HG03135 (cell line): ENCODE measurements around the gene ANO9.
"Not testable (repeated sequence)": the region's sequence is repeated elsewhere in the genome, so short reads cannot be mapped to it uniquely, and the experiment has no call there.

Experiments
- ATAC-seq: cut with Tn5 transposase; IDR thresholded peaks from one replicate; pipeline ENCODE4 v1.9.1; 2021; ENCODE audit warnings: mild to moderate bottlenecking, moderate library complexity; ENCODE audit not compliant: unreplicated experiment

Gene ANO9

DNA sequence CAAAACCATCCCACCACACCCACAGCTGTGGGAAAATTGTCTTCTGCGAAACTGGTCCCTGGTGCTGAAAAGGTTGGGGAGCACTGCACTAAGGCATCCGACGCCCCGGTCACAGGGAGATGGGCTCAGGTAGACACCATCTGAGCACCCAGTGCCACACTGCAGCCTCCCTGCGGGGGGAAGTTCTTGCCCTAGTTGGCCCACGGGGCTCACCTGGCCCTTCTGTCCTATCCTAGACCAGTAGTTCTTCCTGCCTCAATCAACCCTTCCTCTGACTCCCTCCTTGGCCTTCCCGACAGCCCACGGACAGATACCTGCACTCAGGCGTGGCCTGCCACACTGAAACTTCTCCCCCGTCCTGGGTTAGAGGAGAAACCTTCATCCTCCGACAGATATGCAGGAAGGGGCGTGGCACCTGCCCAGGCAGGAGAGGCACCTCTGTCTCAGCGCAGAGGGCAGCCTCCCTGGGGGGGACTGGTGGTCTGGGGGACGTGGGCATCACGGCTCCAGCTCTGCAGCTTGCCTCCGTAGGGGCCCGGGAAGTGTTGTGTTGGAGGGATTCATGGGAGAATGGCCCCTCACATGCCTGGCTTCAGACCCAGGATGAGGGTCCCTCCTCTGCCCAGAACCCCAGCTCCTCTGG is 4.5 kb downstream of the ANO9 start:
- ATAC-seq = no peak

DNA sequence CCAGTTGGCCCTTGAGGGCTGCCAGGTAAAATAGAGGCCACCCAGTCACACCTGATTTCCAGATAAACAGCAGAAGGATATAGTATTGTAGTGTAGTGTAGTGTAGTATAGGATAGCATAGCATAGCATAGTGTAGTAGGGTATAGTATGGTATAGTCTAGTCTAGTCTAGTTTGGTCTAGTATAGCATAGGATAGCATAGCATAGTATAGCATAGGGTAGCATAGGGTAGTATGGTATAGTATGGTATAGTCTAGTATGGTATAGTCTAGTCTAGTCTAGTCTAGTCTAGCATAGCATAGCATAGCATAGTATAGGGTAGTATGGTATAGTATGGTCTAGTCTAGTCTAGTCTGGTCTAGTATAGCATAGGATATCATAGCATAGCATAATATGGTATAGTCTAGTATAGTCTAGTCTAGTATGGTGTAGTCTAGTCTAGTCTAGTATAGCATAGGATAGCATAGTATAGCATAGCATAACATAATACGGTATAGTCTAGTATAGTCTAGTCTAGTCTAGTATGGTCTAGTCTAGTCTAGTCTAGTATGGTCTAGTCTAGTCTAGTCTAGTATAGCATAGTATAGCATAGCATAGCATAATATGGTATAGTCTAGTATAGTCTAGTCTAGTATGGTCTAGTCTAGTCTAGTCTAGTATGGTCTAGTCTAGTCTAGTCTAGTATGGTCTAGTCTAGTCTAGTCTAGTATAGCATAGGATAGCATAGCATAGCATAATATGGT is 6.6 kb downstream of the ANO9 start:
- ATAC-seq = not testable (repeated sequence)

DNA sequence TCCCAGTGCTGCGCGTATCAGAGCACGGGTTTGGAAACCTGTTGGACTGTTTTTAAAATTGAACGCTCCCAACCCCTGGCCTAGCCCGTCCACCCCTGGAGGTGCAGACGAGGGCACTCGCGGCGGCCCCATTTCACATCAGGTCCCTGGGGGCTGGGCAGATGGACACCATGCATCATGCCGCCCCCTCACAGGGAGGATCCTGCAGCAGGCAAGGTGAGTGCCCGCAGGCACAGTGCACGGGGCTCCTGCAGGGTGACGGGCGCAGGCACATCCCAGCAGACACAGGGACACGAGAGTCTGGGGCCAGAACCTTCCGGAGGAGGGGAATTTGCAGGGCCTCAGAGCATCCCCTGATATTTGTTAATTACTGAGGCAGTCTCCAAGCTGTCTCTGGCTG is 7.3 kb downstream of the ANO9 start:
- ATAC-seq = no peak

DNA sequence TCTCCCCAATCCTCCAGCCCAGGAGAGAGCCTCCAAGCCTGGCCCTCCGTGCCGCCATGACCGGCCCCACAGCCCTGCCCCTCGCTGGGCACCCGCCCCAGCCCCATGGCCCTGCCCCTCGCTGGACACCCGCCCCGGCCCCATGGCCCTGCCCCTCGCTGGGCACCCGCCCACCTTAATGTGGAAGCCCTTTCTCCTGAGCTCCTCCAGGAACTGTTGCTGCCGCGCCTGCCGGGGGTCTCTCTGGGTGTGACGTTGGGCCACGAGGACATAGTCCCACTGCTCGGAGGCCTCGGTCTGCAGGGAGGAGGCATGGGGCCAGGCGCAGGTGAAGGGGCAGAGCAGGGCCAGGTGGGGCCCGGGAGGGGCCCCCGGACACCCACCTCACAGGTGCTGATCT is 8.2 kb downstream of the ANO9 start:
- no peak for ATAC-seq

DNA sequence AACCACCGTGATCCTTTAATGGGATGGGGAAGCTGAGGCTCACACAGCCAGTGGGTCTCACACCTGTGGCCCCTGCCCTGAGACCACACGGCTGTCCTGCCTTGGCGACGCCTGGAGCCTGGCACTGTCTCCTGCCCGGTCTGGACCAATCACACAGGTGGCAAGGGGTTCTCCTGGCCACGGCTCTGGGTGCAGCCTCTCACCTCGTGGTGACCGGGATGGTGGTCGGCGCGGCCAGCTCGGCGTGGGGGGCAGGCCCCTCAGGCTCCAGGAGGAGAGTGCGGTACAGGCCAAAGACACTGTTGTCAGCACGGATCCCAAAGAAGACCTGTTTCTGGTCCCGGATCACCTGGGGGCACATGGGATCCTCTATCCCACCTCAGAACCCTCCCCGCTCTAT is 8.7 kb downstream of the ANO9 start:
- no peak for ATAC-seq

DNA sequence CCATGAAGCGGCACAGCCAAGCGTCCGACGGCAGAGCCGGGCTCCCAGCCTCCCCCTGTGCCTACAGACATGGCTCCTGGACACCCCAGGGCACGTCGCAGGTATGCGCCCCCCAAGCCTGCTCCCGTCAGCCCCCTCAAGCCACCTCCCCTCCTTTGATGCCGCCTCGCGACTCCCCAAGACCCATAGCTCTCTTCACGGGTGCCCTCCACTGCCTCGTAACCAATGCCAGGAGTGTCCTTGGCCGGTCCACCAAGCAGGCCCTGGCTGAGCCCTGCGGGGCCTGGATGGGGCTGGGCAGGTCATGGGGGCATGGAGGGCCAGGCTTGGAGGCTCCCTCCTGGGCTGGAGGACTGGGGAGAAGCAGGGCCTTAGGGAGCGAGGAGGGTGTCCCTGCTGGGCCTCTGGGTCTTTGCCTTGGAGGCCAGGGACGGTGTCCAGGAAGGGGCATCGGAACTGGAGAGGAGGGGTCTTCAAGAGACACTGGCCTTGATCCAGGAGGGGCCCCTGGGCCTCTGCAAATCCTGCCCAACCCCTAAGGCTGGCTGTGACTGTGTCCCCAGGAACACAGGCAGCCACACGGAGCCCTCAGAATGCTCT is 9.2 kb downstream of the ANO9 start:
- no peak for ATAC-seq

DNA sequence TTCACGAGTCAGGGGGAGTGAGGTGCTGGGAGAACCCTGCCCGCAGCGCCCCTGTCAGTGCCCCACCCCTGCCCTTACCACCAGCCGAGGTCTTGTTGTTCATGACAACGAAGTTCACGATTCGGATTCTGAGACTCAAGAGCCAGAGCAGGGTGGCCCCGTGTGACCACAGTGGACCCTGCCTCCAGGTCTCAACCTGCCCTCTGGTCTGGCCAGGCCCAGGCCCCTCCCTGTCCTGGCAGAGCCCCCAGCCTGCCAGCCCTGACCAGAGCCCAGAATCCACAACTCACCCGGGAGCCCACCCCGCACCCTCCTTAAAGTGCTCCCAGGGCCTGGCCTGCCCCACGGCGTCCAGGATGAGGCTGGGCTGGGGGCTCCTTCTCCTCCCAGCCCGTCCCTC is 9.9 kb downstream of the ANO9 start:
- ATAC-seq = no peak

DNA sequence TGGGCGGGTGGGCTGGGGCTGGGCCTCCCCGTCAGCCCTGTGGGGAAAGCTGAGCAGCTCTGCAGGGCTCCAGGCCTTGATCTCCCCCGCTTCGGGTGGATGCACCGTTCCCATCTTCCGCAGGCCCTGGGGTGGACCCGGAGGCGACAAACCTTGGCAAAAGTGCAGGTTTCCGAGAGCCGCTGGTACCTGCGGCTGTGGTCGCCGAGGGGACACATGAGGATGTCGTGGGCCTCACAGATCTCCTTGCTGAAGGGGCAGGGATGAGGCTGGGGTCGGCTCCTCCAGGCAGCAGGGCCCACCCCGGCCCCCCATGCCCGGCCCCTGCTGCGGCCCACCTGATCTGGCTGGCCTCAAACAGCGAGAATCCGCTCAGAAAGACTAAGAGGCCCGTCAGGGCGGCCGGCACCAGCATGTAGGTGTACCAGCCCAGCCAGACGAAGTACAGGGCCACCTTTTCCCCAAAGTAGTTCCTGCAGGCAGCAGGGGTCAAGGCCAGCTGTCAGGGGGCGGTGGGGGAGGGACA is 11.8 kb downstream of the ANO9 start:
- ATAC-seq = no peak

DNA sequence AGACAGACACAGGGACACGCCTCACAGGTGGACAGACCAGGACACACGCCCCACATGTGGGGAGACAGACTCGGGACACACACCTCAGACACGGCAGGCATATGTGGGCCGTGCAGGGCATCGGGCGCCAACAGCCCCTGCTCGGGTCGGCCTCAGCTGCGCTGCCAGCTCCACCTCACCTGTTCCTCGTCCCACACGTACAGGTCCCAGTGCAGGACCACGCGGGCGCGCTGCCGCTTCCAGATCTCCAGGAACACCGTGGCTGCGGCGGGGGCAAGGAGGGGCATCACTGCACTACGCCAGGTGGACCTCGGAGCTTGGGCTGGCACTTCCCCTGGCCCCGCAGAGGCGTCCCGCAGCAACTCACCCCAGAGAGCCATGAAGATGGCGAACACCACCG is 12.4 kb downstream of the ANO9 start:
- ATAC-seq = no peak

DNA sequence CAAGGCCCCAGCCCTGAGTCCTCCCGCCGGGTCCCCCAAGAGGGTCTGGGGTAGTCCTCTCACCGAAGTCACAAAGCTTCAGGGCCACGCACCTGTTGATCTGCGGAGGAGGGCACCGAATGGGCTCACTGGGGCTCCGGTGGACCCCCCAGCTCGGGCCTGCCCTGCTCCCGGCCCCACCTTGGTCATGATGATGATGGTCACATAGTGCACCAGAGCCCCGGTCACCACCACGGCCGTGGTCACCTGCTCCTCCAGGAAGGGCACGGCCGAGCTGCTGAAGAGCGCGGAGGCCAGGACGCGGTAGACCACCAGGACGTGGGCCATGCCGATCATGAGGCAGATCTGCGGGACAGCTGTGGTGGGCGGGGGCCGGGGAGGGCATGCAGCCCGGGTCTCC is 13.5 kb downstream of the ANO9 start:
- no peak for ATAC-seq

DNA sequence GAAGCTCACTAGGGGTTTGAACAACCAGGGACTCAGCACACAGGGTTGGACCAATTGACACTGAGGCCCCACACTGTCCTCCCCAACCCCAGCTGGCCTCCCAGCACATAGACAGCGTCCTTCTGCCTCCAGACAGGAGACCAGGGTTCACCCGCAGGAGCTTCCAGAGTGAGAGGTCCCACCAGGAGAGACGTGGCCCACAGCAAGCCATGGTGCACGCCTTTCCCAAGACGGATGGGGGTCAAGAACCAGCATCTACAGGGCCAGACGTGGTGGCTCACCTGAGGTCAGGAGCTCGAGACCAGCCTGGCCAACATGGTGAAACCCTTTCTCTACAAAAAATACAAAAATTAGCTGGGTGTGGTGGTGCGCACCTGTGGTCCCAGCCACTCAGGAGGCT is 15.0 kb downstream of the ANO9 start:
- no peak for ATAC-seq

DNA sequence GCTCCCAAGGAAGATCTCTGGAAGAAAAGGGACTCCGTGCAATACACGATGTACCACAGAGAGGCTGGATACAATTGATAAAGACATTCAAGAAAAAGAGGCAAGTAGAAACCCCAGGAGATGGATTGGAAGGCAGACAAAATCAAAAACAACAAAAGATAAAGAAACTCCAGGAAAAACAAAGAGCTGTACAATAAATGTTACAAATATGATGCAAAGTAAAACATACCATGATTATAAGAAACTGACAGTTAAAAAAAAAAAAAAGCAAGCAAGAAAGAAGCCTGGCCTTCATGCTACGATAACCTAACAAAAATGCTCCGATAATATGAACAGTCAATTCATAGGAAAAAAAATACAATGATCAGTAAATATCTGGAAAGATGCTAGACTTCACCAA is 16.5 kb downstream of the ANO9 start:
- no peak for ATAC-seq

DNA sequence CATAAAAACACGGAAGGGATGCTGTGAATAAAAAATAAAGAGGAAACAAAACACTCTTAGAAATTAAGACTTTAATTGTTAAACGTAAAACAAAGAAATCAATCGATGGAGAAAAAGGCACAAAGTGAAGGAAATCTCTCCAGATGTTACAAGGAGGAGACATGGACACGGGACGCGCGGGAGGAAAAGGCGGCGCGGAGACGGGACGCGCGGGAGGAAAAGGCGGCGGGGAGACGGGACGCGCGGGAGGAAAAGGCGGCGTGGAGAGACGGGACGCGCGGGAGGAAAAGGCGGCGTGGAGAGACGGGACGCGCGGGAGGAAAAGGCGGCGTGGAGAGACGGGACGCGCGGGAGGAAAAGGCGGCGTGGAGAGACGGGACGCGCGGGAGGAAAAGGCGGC is 17.0 kb downstream of the ANO9 start:
- ATAC-seq = not testable (repeated sequence)

DNA sequence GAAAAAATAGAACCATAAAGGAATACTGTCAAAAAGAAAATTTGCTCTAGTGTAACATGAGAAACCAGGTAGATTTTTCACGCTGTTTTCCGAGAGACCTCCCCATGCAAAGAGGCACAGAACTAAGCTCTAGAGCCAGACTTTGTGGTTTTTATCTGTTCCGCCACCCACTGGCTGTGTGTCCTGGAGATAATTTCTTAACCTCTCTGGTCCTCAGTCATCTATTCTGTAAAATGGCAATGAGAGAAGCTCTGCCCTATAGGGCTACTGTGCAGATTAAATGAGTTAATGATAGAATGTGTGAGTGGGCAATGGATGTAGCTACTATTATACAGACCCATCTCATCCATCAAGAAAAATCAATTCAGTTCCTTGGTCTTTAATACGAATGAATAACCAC is 17.6 kb downstream of the ANO9 start:
- no peak for ATAC-seq

DNA sequence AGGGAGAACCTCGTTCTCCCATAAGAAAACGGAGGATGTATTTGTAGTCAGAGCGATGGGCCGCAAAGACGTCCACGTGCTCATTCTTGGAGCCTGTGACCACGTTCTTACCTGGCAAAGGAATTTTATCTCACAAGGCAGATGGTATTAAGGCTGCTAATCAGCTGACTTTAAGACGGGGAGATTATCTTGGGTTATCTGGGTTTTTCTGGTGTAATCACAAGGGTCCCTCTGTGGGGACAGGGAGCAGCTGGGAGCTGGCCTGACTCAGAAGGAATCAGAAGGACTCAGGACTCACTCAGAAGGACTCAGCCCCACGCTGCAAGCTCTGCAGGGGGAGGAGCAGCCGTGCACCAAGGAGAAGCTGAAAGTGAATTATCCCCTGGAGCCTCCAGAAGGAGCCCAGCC is 19.6 kb downstream of the ANO9 start:
- ATAC-seq = no peak

DNA sequence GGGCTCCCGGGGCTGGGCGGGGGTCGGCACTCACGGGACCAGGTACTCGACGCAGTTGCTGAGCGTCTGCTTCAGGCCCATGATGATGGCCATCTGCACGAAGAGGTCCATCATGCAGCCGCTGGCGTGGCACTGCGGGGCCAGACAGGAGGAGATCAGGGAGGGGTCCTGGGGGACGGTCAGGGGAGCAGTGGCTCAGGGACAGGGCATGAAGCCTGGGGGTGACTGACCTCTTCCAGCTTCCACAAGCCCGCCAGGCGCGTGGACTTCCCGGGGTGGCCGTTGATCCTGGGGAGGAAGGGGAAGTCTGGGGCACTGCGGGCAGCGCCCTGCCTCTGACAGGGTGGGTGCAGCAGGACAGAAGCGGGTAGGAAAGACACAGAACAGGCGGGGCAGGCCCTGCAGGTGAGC is 20.9 kb downstream of the ANO9 start:
- ATAC-seq = no peak

DNA sequence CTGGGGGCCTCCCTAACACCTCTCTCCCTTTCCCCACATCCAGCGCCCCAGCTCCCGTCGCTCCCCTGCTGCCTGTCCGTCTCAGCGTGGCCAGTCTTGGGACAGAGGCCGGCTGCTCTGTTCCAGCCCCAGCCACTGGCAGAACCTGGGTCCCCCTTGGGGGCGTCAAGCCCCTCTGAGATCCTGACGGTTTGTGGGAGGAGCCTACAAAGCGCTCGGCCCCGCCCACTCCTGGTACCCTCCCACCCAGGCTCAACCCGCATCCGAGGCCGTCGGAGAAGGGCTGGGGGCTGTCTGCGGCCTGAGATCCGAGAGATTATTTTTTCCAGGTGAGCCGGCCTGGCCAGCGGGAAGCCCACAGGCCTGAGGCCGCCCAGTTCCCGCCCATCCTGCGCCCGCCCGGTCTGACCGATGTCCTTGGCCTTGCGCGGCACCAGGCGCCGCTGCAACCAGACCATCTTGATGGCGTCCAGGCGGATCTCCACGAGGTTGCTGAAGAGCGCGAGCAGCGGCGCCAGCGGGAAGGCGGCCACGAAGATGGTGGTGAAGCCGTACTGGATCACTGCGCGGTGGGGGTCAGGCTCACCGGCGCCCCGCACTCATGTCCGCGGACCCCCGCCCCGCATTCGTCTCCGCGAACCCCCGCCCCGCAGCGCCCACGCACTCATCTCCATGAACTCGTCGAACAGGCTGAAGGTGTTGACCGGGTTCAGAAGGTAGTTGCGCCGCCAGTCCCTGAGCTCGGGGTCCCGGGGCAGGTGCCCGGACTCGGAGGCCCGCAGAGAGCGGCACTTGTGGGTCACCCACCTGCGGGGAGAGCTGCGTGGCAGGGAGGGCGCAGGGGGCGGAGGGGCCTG is 21.5 kb downstream of the ANO9 start:
- no peak for ATAC-seq

DNA sequence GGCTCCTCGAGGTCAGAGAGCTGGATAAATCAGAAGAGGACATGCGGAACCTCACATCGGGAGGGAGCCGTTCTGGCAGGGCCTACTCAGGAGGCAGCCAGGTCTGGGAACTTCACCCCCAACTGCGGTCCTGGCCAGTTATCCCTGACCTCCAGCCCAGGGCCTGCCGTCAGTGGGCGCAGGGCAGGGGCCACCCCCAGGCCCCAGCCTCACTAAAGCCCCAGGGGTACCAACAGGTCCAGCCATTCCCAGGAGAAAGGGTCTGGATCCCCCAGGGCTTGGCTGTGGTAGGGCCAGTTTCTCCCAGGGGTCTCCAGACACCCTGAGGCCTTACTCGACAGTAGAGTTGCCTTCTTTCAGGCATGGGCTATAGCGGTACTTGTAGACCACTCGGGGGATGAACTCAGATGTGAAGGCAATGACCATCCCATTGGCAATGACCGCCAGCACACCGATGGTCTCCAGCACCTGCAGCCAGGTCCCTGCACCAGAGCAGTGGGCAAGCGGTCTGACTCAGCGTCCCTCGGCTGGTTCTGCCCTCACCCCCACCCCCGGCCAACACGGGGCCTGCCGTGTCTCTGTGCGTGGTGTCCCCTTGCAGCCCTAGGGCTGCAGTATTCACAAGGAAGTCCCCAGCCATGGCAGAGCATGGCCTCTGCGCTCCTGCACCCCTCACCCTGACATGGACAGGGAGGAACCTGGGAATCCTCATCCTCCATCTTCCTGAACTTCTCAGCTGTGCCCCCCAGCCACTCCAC is 22.4 kb downstream of the ANO9 start:
- ATAC-seq = no peak

DNA sequence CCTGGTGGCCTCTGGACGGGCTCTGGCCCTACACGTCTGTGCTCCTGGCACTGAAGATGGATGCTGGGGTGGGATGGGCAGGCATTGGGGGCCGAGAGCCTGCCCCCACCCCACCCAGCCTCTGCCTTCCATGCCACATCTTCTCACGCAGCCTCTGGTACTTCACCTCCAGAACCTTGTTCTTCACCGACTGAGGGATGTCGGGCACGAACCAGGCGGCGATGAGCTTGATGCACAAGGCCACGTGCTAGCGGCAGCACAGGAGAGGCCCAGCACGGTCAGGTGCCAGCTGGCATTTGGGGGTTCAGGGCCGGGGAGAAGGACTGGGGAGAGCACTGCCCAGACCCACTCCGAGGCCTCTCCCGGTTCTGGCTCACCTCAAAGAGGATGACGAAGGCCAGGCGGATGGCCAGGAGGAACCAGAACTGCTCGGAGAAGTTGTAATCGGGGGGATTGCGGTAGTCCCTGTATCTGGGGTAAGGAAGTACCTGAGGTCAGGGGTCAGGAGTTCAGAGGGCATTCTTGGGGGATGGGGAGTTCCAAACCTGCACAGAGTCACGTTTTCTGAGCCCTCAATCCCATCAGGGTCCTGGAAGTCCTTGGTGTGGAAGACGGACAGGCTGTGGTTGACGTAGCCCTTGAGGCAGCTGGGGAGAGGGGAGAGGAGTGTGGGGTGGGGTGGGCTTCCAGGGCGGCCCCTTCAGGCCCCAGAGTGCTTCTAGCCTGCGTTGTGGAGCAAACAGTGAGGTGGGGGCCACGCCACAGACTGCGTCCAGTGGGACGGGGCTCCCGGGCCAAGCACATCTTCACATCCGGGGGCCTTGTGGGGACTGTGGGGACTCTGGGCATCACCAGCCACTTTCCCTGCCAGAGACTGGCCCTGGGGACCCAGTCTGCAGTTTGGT is 23.2 kb downstream of the ANO9 start:
- no peak for ATAC-seq
